HG03575 (cell line): ENCODE data around the gene IP6K1.
"Not testable (repeated sequence)": the region's sequence is repeated elsewhere in the genome, so short reads cannot be mapped to it uniquely, and the experiment has no call there.

Source experiments
- ATAC-seq: cut with Tn5 transposase; IDR thresholded peaks from one replicate; pipeline ENCODE4 v1.9.1; 2021; ENCODE audit not compliant: unreplicated experiment, insufficient number of reproducible peaks, low FRiP score; ENCODE audit errors: extremely low read depth

The IP6K1 gene

DNA sequence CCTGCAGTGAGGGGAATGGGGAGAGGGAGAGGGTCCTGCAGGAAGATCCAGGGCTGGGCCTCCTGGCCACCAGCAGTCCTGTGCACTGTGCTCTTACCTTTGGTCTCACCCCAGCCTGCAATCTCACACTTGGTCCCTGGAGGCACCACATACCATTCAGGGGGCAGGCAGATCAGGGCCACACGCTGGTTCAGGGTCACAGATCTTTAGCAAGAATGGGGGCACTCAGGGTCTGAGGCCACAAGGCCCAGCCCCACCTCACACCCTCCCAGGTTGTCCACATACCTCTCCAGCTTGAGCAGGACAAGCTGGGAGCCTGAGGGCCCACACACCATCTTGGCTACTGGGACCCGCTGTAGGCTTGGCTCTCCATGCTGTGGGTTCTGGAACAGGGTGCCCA lies 101.9 kb downstream of the IP6K1 start:
- ATAC-seq: not testable (repeated sequence)

DNA sequence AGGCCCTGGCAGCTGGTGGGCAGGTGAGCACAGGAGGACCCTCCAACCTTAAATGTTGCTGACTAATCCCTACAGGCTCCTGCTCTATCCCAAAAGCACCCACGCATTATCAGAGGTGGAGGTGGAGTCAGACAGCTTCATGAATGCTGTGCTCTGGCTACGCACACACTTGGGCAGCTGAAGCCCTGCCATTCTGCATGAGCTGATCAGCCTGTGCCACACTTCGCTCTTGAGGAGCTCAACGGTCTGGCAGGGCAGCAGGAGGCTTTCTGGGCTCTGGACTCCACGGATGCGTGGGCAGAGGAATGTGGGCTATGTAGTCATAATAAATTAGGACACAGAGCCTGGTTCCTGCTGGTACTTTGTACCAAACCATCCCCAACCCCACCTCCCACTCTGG lies 103.2 kb downstream of the IP6K1 start:
- ATAC-seq: no peak

DNA sequence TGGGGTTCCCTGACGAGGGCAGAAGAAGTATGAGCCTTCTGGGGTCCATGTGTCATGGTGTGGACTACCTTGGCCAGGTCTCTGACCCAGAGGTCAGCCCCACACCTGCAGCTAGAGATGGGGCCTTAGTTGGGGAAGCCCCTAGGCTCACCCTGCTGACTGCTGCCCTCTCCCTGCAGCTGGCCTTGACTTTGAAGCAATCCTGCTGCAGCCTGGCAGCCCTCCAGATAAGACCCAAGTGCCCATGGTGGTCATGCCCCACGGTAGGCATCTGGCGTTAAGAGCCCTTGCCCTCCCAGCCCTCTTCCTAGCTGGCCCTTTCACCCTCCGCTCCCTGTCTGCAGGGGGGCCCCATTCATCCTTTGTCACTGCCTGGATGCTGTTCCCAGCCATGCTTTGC lies 104.8 kb downstream of the IP6K1 start:
- no peak for ATAC-seq

DNA sequence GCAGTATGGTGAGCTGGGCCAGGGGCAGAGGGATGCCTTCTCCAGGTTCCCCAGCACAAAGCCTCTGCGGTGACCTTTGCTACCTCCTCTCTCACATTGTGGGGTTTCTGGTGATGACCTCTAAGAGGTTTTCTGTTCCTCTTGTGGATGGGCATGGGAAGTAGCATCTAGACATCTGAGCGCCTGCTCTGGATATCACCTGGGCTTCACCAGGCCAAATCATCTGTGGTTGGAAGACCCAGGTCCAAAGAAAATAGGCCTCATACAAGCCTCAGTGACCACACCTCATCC lies 105.2 kb downstream of the IP6K1 start:
- no peak for ATAC-seq

DNA sequence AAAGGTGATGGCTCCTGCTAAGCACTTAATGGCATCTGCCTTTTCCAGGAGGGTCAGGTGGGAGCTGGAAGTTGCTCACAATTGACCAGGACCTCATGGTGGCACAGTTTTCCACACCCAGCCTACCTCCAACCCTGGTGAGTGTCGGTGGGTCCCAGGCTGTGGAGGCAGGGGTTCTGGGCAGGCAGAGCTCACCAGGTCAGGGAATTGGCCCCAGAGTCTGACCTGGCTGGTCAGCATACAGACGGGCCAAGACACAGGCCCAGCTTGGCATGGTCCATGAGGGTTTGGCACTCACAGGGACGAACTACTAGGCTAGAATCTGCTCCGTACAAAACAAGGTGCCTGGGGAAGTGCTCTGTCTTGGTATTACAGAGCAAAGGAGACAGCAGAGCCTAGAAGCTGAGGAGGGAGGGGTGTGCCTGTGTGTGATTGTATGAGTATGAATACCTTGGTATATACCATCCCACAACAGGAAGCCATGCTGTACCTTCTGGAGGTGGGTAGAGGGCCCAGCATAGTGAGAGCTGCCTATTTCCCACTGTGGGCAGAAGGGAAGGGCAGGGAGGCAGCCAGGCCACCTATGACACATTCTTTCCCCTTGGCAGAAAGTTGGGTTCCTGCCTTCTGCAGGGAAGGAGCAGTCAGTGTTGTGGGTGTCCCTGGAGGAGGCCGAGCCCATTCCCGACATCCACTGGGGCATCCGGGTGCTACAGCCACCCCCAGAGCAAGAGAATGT lies 105.7 kb downstream of the IP6K1 start:
- no peak for ATAC-seq

DNA sequence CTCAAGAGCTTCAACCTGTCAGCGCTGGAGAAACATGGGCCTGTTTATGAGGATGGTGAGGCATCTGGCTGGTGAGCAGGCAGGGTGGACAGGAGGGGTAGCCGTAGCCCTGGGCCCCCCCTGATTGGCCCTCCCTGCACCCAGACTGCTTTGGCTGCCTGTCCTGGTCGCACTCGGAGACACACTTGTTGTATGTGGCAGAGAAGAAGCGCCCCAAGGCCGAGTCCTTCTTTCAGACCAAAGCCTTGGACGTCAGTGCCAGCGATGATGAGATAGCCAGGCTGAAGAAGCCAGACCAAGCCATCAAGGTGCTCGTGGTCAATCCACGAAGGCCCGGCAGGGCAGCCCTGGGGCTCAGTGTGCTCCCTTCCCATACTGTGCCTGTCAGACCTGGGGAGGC lies 110.4 kb downstream of the IP6K1 start:
- ATAC-seq: no peak

DNA sequence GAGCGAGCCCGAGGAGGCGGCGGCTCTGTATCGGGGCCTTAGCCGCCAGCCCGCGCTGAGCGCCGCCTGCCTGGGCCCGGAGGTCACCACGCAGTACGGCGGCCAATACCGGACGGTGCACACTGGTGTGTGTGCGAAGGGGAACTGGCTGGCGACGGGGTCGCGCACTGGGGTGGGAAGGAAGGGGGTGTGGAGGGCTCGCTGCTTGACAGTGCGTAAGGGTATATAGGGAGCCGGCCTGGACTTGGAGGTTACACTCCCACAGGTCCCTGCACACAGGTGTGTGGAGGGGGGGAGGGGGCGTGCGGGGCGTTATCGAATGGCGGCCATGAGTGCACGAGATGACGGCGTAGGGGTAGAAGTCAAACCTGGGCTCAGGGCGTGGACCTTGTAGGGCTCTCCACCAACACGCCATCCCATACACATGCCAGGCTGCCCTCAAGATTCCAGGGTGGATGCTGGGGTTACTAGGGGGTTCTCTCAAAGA lies 111.8 kb downstream of the IP6K1 start:
- no peak for ATAC-seq
